ENCODE data around the gene BICD1.

The BICD1 gene

GRCh38 chr12:32334371-32334777 lies 227.7 kb downstream of the BICD1 start:
- DNase-seq (ENCODE audit: low read depth, low spot score) = no peak
- Histone ChIP-seq H3K9ac (ENCODE audit: insufficient read length, low read depth) (no peak overlapping the region), H3K4me1 (ENCODE audit: insufficient read depth, insufficient read length) (peaks cover 2% of the 10 kb centered on the region), H3K36me3 (ENCODE audit: insufficient read depth, insufficient read length, low read length) (peaks cover 27% of the 10 kb centered on the region), H3K9me3 (ENCODE audit: insufficient read depth, low read length) (no peaks in the 10 kb centered on the region), H3K27me3 (ENCODE audit: insufficient read depth, insufficient read length) (no peaks in the 10 kb centered on the region), H3K4me3 (ENCODE audit: insufficient read length, low read depth) (no peak overlapping the region)
- TF ChIP-seq SUZ12 (IDR thresholded peaks at IDR 0.05; ENCODE audit: extremely low read depth, insufficient read depth, insufficient read length) (no peak), YY1 (IDR thresholded peaks at IDR 0.05; ENCODE audit: insufficient read depth, insufficient read length) (no peak), ZNF274 (IDR thresholded peaks at IDR 0.05; ENCODE audit: low read depth, low read length) (no peak)

- no peak overlapping the region for H3K9ac ChIP-seq (ENCODE audit: insufficient read length, low read depth)
- TF ChIP-seq ZNF274 (IDR thresholded peaks at IDR 0.05; ENCODE audit: low read depth, low read length) = no peak
- no peak for TF ChIP-seq SUZ12 (IDR thresholded peaks at IDR 0.05; ENCODE audit: extremely low read depth, insufficient read depth, insufficient read length)
Observed at GRCh38 chr12:32336261-32336660, 229.6 kb downstream of the BICD1 start.

DNA sequence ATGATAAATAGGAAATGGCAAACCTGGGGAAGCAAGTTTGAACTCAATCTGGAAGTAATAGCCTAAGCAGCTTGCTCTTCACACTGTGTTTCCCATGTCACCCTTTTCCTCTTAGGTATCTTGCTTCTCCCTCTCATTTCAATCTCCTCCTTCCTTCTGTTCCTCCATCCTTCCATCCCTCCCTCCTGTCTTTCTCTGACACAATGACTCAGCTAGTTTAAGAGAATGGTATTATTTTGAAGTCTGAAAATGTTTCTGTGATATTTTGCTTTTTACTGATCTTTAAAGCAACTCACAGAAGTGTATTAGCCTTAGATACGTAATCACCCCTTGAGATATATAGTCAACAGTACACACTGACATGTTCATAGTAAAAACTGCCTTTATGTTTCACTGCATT lies 236.8 kb downstream of the BICD1 start:
- TF ChIP-seq SUZ12 (IDR thresholded peaks at IDR 0.05; ENCODE audit: extremely low read depth, insufficient read depth, insufficient read length) = no peak
- no peak for TF ChIP-seq YY1 (IDR thresholded peaks at IDR 0.05; ENCODE audit: insufficient read depth, insufficient read length)
- no peak for TF ChIP-seq ZNF274 (IDR thresholded peaks at IDR 0.05; ENCODE audit: low read depth, low read length)
- Histone ChIP-seq H3K9ac (ENCODE audit: insufficient read length, low read depth) (no peak overlapping the region), H3K4me3 (ENCODE audit: insufficient read length, low read depth) (no peak overlapping the region), H3K9me3 (ENCODE audit: insufficient read depth, low read length) (no peaks in the 10 kb centered on the region), H3K4me1 (ENCODE audit: insufficient read depth, insufficient read length) (no peaks in the 10 kb centered on the region), H3K27me3 (ENCODE audit: insufficient read depth, insufficient read length) (no peaks in the 10 kb centered on the region), H3K36me3 (ENCODE audit: insufficient read depth, insufficient read length, low read length) (peaks cover 13% of the 10 kb centered on the region)
- no peak for DNase-seq (ENCODE audit: low read depth, low spot score)

More at GRCh38 chr12:32336261-32336660, 229.6 kb downstream of the BICD1 start:
- peaks cover 35% of the 10 kb centered on the region for H3K36me3 ChIP-seq (ENCODE audit: insufficient read depth, insufficient read length, low read length)
- H3K9me3 ChIP-seq (ENCODE audit: insufficient read depth, low read length) = no peaks in the 10 kb centered on the region
- H3K4me3 ChIP-seq (ENCODE audit: insufficient read length, low read depth) = no peak overlapping the region
- peaks cover 2% of the 10 kb centered on the region for H3K4me1 ChIP-seq (ENCODE audit: insufficient read depth, insufficient read length)
- DNase-seq (ENCODE audit: low read depth, low spot score) = no peak
- H3K27me3 ChIP-seq (ENCODE audit: insufficient read depth, insufficient read length) = no peaks in the 10 kb centered on the region

- peaks cover 9% of the 10 kb centered on the region for H3K36me3 ChIP-seq (ENCODE audit: insufficient read depth, insufficient read length, low read length)
- H3K4me3 ChIP-seq (ENCODE audit: insufficient read length, low read depth) = no peak overlapping the region
- no peaks in the 10 kb centered on the region for H3K9me3 ChIP-seq (ENCODE audit: insufficient read depth, low read length)
- no peak overlapping the region for H3K9ac ChIP-seq (ENCODE audit: insufficient read length, low read depth)
- no peaks in the 10 kb centered on the region for H3K4me1 ChIP-seq (ENCODE audit: insufficient read depth, insufficient read length)
- DNase-seq (ENCODE audit: low read depth, low spot score) = peak; percentile 55
- no peak for TF ChIP-seq ZNF274 (IDR thresholded peaks at IDR 0.05; ENCODE audit: low read depth, low read length)
- no peak for TF ChIP-seq SUZ12 (IDR thresholded peaks at IDR 0.05; ENCODE audit: extremely low read depth, insufficient read depth, insufficient read length)
- no peak for TF ChIP-seq YY1 (IDR thresholded peaks at IDR 0.05; ENCODE audit: insufficient read depth, insufficient read length)
- H3K27me3 ChIP-seq (ENCODE audit: insufficient read depth, insufficient read length) = no peaks in the 10 kb centered on the region
Observed at GRCh38 chr12:32344047-32344446, 237.4 kb downstream of the BICD1 start.

DNA sequence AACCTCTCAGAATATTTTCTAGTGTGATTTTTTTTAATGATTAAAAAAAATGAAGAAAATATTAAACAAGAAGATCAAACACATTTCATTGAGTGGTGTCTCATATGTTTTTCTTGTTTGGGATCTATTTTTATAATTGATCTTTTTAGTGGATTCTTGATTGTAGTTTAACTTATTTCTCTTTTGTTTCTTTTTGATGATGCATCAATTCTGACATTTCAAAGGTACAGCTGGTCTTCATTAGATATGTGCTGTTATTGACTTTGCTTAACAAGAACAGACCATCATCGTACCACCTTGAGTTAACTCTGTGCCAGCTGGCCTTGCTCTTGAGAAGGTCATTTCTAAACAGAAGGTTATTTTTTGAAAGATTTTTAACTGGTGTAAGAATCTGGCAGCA lies 246.9 kb downstream of the BICD1 start:
- H3K9ac ChIP-seq (ENCODE audit: insufficient read length, low read depth) = no peak overlapping the region
- H3K4me3 ChIP-seq (ENCODE audit: insufficient read length, low read depth) = no peak overlapping the region
- no peaks in the 10 kb centered on the region for H3K9me3 ChIP-seq (ENCODE audit: insufficient read depth, low read length)
- no peak for TF ChIP-seq ZNF274 (IDR thresholded peaks at IDR 0.05; ENCODE audit: low read depth, low read length)
- no peak for TF ChIP-seq YY1 (IDR thresholded peaks at IDR 0.05; ENCODE audit: insufficient read depth, insufficient read length)
- TF ChIP-seq SUZ12 (IDR thresholded peaks at IDR 0.05; ENCODE audit: extremely low read depth, insufficient read depth, insufficient read length) = no peak
- no peak for DNase-seq (ENCODE audit: low read depth, low spot score)
- H3K36me3 ChIP-seq (ENCODE audit: insufficient read depth, insufficient read length, low read length) = no peaks in the 10 kb centered on the region
- H3K27me3 ChIP-seq (ENCODE audit: insufficient read depth, insufficient read length) = no peaks in the 10 kb centered on the region
- H3K4me1 ChIP-seq (ENCODE audit: insufficient read depth, insufficient read length) = no peaks in the 10 kb centered on the region

DNA sequence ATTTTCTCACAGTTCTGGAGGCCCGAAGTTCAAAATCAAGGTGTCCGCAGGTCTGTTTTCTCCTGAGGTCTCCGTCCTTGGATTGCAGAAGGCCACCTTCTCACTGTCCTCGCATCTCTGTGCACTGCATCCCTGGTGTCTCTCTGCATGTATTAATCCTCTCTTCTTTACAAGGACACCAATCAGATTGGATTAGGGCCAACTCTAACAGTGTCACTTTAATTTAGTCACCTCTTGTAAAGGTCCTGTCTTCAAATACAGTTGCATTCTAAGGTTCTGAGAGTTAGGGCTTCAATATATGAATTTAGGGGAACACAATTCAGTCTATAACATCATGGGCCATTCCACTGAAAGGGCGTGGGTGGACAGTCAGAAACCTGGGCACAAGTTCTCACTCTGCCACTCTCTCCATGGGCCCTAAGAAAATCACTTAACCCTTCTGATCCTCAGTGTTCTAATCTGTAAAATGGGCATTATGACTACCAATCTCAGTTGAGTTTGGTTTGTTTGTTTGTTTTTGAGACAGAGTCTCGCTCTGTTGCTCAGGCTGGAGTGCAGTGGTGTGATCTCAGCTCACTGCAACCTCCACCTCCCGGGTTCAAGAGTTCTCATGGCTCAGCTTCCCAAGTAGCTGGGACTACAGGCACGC lies 251.1 kb downstream of the BICD1 start:
- Histone ChIP-seq H3K36me3 (ENCODE audit: insufficient read depth, insufficient read length, low read length) (no peaks in the 10 kb centered on the region), H3K27me3 (ENCODE audit: insufficient read depth, insufficient read length) (no peaks in the 10 kb centered on the region), H3K4me1 (ENCODE audit: insufficient read depth, insufficient read length) (no peaks in the 10 kb centered on the region), H3K4me3 (ENCODE audit: insufficient read length, low read depth) (no peak overlapping the region), H3K9ac (ENCODE audit: insufficient read length, low read depth) (no peak overlapping the region), H3K9me3 (ENCODE audit: insufficient read depth, low read length) (no peaks in the 10 kb centered on the region)
- DNase-seq (ENCODE audit: low read depth, low spot score) = no peak
- TF ChIP-seq ZNF274 (IDR thresholded peaks at IDR 0.05; ENCODE audit: low read depth, low read length) (no peak), YY1 (IDR thresholded peaks at IDR 0.05; ENCODE audit: insufficient read depth, insufficient read length) (no peak), SUZ12 (IDR thresholded peaks at IDR 0.05; ENCODE audit: extremely low read depth, insufficient read depth, insufficient read length) (no peak)

DNA sequence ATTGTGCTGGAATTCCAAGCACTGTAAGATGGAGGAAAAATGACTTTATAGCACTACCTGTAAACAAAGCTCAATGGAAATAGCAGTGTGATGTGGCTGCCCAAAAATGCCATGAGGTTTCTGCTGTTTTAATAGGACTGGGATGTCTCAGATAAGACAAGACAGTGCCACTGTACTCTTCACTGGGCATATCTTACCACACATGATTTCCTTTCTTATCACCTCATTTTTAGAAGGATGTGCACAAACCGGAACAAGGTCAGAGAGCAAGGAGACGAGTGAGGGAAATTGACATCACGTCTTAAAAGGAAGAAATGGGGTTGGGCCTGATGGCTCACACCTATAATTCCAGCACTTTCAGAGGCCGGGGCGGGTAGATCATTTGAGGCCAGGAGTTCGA lies 254.3 kb downstream of the BICD1 start:
- H3K4me3 ChIP-seq (ENCODE audit: insufficient read length, low read depth) = no peak overlapping the region
- H3K36me3 ChIP-seq (ENCODE audit: insufficient read depth, insufficient read length, low read length) = no peaks in the 10 kb centered on the region
- TF ChIP-seq SUZ12 (IDR thresholded peaks at IDR 0.05; ENCODE audit: extremely low read depth, insufficient read depth, insufficient read length) (no peak), YY1 (IDR thresholded peaks at IDR 0.05; ENCODE audit: insufficient read depth, insufficient read length) (no peak), ZNF274 (IDR thresholded peaks at IDR 0.05; ENCODE audit: low read depth, low read length) (no peak)
- no peaks in the 10 kb centered on the region for H3K4me1 ChIP-seq (ENCODE audit: insufficient read depth, insufficient read length)
- H3K9me3 ChIP-seq (ENCODE audit: insufficient read depth, low read length) = no peaks in the 10 kb centered on the region
- H3K9ac ChIP-seq (ENCODE audit: insufficient read length, low read depth) = no peak overlapping the region
- no peaks in the 10 kb centered on the region for H3K27me3 ChIP-seq (ENCODE audit: insufficient read depth, insufficient read length)
- DNase-seq (ENCODE audit: low read depth, low spot score) = no peak

Measured in NT2/D1 (cell line).